MCF 10A (cell line): Measurements from ENCODE around the gene GOLGB1. TPM values are rescaled to one million over a fixed set of nuclear protein-coding genes. Genes with fewer than 3 reads are reported as not detected.

Experiments used
- BruUV-seq: library from RNA; stranded (reverse); fragments of 400-500 nt; replicated peaks from 2 replicates; lab custom pipeline; 2021; lab: Mats Ljungman, UMichigan
- CTCF ChIA-PET: fragments of 300-600 bp; sonication (Branson Sonifier 250); formaldehyde crosslinking; extraction: SDS; loops from one replicate; lab custom pipeline; 2021; ENCODE audit warnings: antibody characterized with exemption, inconsistent platforms; lab: Yijun Ruan, JAX
- POLR2A ChIA-PET: fragments of 300-600, 350-650 bp; sonication (Branson Sonifier 250); formaldehyde crosslinking; extraction: SDS; loops from one replicate; lab custom pipeline; 2020; ENCODE audit warnings: antibody characterized with exemption, inconsistent platforms; lab: Yijun Ruan, JAX
- DNase-seq: peaks from one replicate; pipeline ENCODE4 v3.0.0-alpha.2; 2018; ENCODE audit not compliant: unreplicated experiment
- H3K27ac Mint-ChIP-seq: one replicate; pipeline ENCODE4 v1.8.0; 2022; ENCODE audit warnings: mild to moderate bottlenecking, low read depth, mixed read lengths; ENCODE audit not compliant: unreplicated experiment
- H3K27me3 Mint-ChIP-seq: one replicate; pipeline ENCODE4 v1.8.0; 2022; ENCODE audit warnings: mixed read lengths; ENCODE audit not compliant: insufficient read depth, unreplicated experiment
- H3K36me3 Mint-ChIP-seq: one replicate; pipeline ENCODE4 v1.8.0; 2022; ENCODE audit warnings: mild to moderate bottlenecking, moderate library complexity, mixed read lengths; ENCODE audit not compliant: insufficient read depth, unreplicated experiment
- H3K4me1 Mint-ChIP-seq: one replicate; pipeline ENCODE4 v1.8.0; 2022; ENCODE audit warnings: mixed read lengths; ENCODE audit not compliant: insufficient read depth, unreplicated experiment
- H3K4me3 Mint-ChIP-seq: one replicate; pipeline ENCODE4 v1.8.0; 2022; ENCODE audit warnings: mild to moderate bottlenecking, moderate library complexity, mixed read lengths; ENCODE audit not compliant: unreplicated experiment
- H3K9me3 Mint-ChIP-seq: one replicate; pipeline ENCODE4 v1.8.0; 2022; ENCODE audit warnings: mixed read lengths; ENCODE audit not compliant: unreplicated experiment
- intact Hi-C: fragments of 100-400 bp; cut with micrococcal nuclease; formaldehyde crosslinking; loops from 2 replicates; pipeline ENCODE4 v1.14.1; 2022
- total RNA-seq: library from RNA; stranded (reverse); gene quantifications from 2 replicates; pipeline ENCODE4 v1.2.3, GENCODE V29; 2022
- TF ChIP-seq, protein P1 (sequence below): fragments of 200-600 bp; IDR thresholded peaks from one replicate; pipeline ENCODE4 v1.8.0; 2022; ENCODE audit warnings: antibody characterized with exemption, mild to moderate bottlenecking; ENCODE audit not compliant: unreplicated experiment

The GOLGB1 gene
- total RNA-seq, 1 experiment from 2014 or later = 62.4 TPM

- H3K4me1 Mint-ChIP-seq = peaks cover 16% of the 10 kb centered on the region
- no TSS peak for BruUV-seq
- intact Hi-C loops = no loop called here
- no peaks in the 10 kb centered on the region for H3K27me3 Mint-ChIP-seq
- no peak for DNase-seq
- ChIA-PET CTCF (no interaction called here), POLR2A (no interaction called here)
- H3K4me3 Mint-ChIP-seq = no peak overlapping the region
- H3K36me3 Mint-ChIP-seq = peaks cover 88% of the 10 kb centered on the region
- TF ChIP-seq, protein P1, sequence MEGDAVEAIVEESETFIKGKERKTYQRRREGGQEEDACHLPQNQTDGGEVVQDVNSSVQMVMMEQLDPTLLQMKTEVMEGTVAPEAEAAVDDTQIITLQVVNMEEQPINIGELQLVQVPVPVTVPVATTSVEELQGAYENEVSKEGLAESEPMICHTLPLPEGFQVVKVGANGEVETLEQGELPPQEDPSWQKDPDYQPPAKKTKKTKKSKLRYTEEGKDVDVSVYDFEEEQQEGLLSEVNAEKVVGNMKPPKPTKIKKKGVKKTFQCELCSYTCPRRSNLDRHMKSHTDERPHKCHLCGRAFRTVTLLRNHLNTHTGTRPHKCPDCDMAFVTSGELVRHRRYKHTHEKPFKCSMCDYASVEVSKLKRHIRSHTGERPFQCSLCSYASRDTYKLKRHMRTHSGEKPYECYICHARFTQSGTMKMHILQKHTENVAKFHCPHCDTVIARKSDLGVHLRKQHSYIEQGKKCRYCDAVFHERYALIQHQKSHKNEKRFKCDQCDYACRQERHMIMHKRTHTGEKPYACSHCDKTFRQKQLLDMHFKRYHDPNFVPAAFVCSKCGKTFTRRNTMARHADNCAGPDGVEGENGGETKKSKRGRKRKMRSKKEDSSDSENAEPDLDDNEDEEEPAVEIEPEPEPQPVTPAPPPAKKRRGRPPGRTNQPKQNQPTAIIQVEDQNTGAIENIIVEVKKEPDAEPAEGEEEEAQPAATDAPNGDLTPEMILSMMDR = no peak
- no peaks in the 10 kb centered on the region for H3K9me3 Mint-ChIP-seq
- no peak overlapping the region for H3K27ac Mint-ChIP-seq
Measured at GRCh38 chr3:121710347-121710746, 39.2 kb downstream of the GOLGB1 start.

DNA sequence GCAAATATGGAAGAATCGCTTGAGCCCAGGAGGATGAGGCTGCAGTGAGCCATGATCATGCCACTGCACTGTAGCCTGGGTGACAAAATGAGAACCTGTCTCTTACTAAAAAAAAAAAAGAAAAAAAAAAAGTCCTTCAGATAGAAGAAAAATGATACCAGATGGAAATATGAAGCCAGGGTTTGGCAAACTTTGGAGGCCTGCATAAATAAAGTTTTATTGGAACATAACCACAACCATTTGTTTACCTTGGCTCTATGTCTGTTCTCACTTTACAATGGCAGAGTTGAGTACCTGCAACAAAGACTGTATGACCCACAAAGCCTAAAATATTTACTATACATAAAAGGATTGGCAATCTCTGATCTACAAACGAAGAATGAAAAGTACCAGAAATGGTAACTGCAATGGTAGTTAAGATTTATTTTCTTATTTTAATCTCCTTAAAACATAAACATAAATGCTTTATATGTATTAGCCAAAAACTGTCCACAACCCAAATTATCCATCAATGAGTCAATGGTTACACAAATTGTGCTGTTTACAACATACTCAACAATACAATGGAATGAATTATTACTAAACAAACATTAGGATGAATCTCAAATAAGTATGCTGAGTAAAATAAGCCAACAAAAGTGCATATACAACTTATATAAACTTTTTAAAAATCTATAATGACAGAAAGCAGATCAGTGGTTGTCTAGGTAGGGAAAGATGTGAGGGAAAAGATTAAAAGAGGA is 41.8 kb downstream of the GOLGB1 start:
- H3K36me3 Mint-ChIP-seq = peaks cover 87% of the 10 kb centered on the region
- intact Hi-C loops = no loop called here

GRCh38 chr3:121705541-121705940 is 44.0 kb downstream of the GOLGB1 start:
- no peak overlapping the region for H3K27ac Mint-ChIP-seq
- BruUV-seq = no TSS peak
- CTCF ChIA-PET = no interaction called here

More for the DNA sequence above, 41.8 kb downstream of the GOLGB1 start:
- H3K27ac Mint-ChIP-seq = peak overlapping the region; percentile 35
- no peak overlapping the region for H3K4me3 Mint-ChIP-seq
- TF ChIP-seq, protein P1 = no peak
- ChIA-PET POLR2A (no interaction called here), CTCF (interaction anchor here (0.6 to 0.8 kb wide), 2 partner anchors 59 to 140 kb away, joined by 4 to 7 read pairs; no protein-coding TSS in a partner anchor)
- peaks cover 11% of the 10 kb centered on the region for H3K4me1 Mint-ChIP-seq
- peaks cover 11% of the 10 kb centered on the region for H3K9me3 Mint-ChIP-seq
- peak; percentile 18 for DNase-seq
- H3K27me3 Mint-ChIP-seq = no peaks in the 10 kb centered on the region
- BruUV-seq = no TSS peak

GRCh38 chr3:121703973-121704372 is 45.6 kb downstream of the GOLGB1 start:
- no peak for DNase-seq
- Mint-ChIP-seq H3K27me3 (no peaks in the 10 kb centered on the region), H3K27ac (no peak overlapping the region), H3K4me1 (peaks cover 5% of the 10 kb centered on the region), H3K36me3 (peaks cover 74% of the 10 kb centered on the region), H3K9me3 (peaks cover 11% of the 10 kb centered on the region), H3K4me3 (no peak overlapping the region)
- TF ChIP-seq, protein P1 = no peak
- BruUV-seq = no TSS peak
- intact Hi-C loops = no loop called here
- CTCF ChIA-PET = interaction anchor here (0.5 kb wide), 1 partner anchor 11 kb away, joined by 3 read pairs; no protein-coding TSS in a partner anchor
- POLR2A ChIA-PET = no interaction called here

More at GRCh38 chr3:121705541-121705940, 44.0 kb downstream of the GOLGB1 start:
- no peaks in the 10 kb centered on the region for H3K27me3 Mint-ChIP-seq
- peaks cover 11% of the 10 kb centered on the region for H3K4me1 Mint-ChIP-seq
- POLR2A ChIA-PET = interaction anchor here (1.3 kb wide), 1 partner anchor 9 kb away, joined by 3 read pairs; no protein-coding TSS in a partner anchor
- H3K9me3 Mint-ChIP-seq = peaks cover 11% of the 10 kb centered on the region
- intact Hi-C loops = no loop called here
- no peak overlapping the region for H3K4me3 Mint-ChIP-seq
- TF ChIP-seq, protein P1 = no peak
- peaks cover 83% of the 10 kb centered on the region for H3K36me3 Mint-ChIP-seq
- DNase-seq = no peak
